Right kidney (tissue), 9 donors: ENCODE results near the gene ATG4A.

Experiments used
- DNase-seq: peaks from one replicate; pipeline ENCODE4 v3.0.0-alpha.2; 2016
- long read RNA-seq, 8 donors: transcript quantifications; one replicate each; lab custom pipeline, GENCODE V29; 2026

ATG4A gene
- long read RNA-seq, donor 1, transcript ATG4A-203 (13 exons, 2,315 nt), result major isoform, 5 of 5 reads
- long read RNA-seq, donor 1, partial matches to known transcripts, result 0 of 5 reads
- long read RNA-seq, donor 1, other reads (novel, unspliced or antisense), result 0 of 5 reads
- long read RNA-seq, donor 2, partial matches to known transcripts, result 0 of 1 reads
- long read RNA-seq, donor 2, other reads (novel, unspliced or antisense), result 0 of 1 reads
- long read RNA-seq, donor 3, partial matches to known transcripts, result 0 of 1 reads
- long read RNA-seq, donor 3, other reads (novel, unspliced or antisense), result 0 of 1 reads
- long read RNA-seq, donor 4, result 0 reads
- long read RNA-seq, donor 5, partial matches to known transcripts, result 0 of 1 reads
- long read RNA-seq, donor 5, other reads (novel, unspliced or antisense), result 0 of 1 reads
- long read RNA-seq, donor 6, result 0 reads
- long read RNA-seq, donor 7, partial matches to known transcripts, result 0 of 1 reads
- long read RNA-seq, donor 7, other reads (novel, unspliced or antisense), result 0 of 1 reads
- long read RNA-seq, donor 8, partial matches to known transcripts, result 0 of 2 reads
- long read RNA-seq, donor 8, other reads (novel, unspliced or antisense), result 0 of 2 reads

DNA sequence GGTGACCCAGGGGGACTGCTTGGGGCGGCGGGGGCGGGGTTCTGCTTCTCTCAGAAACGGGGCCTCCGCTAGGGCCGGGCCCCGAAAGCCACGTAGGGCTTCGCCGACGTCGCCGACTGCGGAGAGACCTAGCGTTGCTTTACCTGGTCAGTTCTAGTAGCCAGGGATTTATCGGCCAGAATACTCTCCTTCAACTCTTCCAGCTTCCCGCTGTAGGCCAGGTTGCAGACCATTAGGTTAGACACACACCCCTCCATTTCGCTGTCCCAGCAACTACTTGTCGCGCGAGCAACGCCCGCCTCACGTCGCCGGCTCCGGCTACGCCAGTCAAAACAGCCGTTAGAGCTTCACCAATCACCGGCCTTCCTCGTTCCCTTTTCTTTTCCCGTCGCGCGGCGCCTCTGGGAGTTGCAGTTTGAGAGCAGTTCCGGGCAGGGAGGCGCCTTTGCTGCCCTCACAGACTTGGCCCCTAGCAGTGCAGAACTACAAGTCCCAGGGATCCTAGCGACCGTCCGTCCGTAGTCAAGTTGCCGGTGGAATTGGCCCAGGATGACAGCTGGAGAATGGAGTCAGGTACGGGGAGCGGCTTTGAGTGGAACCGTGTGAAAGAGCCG lies at the start of gene ATG4A, which contains the start of gene PSMD10:
Gene ATG4A, plus strand, starts transcription at position 515 of the 614 bp plus-strand sequence. Its CDS starts 49 bp downstream, at position 564.
Gene PSMD10, minus strand, starts transcription at position 279 of the 614 bp plus-strand sequence. Its CDS starts 22 bp downstream, at position 257.
- peak; percentile 85 for DNase-seq

DNA sequence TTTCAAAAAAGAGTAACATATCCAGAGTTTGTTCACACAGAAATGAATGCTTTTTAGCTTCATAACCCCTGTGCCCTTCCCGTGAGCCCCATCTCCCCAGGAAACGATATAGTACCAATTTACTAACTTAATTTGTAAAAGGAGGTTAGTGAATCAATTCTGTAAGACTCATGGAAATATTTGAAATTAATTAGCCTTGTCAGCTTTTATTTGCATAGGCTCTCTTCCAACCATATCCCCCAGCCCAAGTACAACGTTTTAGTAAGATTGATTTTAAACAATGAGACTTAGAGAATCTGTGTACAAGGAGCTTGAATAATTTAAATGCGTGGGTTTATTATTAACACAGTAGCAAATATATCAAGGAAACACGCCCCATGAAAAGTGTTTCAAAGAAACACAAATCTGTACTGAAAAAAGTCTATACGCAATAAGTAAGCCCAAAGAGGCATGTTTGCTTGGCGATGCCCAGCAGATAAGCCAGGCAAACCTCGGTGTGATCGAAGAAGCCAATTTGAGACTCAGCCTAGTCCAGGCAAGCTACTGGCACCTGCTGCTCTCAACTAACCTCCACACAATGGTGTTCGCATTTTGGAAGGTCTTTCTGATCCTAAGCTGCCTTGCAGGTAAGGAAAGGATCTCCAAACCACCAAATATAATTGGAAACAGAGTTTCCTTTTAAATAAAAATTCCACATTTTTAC lies 46.9 kb upstream of the ATG4A start, which contains the start of gene VSIG1:
Gene VSIG1, plus strand, starts transcription at position 512 of the 703 bp plus-strand sequence. Its CDS starts 66 bp downstream, at position 578.
- DNase-seq, result no peak

DNA sequence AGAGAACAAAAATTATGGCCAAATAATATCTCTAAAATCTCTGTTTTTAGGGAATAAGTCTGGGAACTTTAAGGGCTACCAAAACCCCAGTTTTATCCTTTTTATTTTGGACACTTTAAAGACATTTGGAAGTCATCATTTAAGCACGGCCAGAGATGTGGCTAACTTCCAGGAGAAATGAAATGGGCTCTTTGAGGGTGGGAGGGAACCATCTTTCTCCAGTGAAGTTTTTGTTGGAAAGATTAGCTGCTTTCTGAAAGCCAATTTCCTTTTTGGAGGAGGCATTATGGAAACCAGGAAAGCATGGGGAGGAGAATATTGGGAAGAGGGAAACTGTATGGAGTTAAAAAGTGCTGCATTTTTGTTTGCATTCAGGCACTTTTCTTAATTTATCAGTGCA lies 41.9 kb upstream of the ATG4A start:
- DNase-seq, result no peak

DNA sequence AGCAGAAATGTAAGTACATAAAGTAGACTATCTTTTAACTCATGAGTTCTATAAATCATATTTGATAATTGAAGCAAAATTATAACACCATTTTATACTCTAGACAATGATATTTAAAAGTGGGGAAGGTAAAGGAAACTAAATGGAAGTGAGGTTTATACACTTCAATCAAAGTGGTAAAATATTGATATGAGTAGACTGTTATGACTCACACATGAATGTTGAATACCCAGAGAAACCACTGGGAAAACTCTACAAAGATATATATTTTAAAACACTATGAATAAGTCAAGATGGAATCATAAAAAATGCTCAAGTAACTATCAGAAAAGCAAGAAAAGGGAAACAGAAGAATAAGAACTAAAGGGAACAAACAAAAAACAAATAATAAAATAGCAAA lies 38.4 kb upstream of the ATG4A start:
- no peak for DNase-seq

DNA sequence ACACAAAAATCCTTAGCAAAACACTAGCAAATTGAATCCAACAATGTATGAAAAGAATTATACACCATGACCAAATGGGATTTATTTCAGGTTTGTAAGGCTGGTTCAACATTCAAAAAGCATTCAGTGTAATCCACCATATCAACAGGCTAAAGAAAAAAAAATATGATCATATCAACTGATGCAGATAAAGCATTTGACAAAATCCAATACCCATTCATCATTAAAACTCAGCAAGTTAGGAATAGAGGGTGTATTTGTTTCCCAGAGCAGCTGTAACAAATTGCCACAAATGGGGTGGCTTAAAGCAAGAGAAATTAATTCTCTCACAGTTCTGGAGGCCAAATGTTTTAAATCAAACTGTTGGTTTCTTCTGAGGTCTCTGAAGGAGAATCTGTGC lies 36.0 kb upstream of the ATG4A start:
- no peak for DNase-seq

- no peak for DNase-seq
These were observed 31.8 kb upstream of the ATG4A start for GRCh38 chrX:108059801-108060200.

DNA sequence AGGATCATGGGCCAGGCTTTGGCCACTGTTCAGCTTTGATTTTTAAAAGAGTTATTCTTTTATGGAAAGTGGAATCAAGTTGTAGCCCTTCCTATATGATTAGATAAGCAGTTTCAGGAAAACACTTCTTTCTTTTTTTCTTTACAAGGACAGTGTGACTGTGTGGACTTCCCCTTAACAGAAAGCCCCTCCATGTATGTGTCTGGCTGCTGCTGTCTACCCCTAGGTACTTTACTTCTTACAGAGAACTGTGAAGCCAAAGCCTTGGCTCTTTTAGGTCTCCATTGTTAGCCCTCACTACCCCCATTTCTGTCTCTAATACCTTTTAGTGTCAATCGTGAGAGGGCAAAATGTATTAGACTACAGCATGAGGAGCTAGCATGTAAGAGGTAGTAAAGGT lies 27.6 kb upstream of the ATG4A start:
- no peak for DNase-seq

- no peak for DNase-seq
These were observed 27.0 kb upstream of the ATG4A start for GRCh38 chrX:108064613-108065012.

DNA sequence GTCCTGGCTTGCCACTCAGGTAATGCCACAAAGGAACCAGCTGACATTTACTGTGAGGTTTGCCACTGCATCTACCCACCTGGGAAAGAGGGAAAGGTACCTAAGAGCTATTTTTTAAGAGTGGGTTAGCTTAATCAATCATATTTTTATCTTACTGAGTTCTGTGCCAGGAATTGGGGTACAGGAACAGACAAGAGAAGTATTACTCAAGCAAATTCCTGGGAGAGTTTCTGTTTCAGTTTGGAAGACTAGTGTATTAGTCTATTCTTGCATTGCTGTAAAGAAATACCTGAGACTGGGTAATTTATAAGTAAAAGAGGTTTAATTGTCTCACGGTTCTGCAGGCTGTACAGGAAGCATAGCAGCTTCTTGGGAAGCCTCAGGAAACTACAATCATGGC lies 23.5 kb upstream of the ATG4A start:
- no peak for DNase-seq

- DNase-seq, result no peak
These were observed 20.7 kb upstream of the ATG4A start for GRCh38 chrX:108070891-108071290.

DNA sequence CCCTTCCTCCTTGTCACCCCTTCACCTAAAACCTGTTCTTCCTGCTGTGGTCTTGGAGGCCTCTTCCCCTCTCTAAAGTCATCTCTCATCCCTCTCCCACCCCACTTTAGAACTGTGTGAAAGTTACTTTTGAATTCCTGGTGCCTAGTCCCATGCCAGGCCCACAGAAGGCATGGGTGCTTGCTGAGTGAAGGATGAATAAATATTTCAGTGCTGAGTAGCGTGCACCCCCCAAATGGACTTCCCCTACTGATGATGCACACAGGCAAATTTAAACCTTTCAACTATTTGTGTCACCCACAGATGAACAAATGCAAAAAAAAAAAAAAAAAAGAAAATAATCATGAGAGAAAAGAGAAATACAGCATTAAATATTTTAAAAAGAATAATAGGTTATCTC lies 20.0 kb upstream of the ATG4A start:
- no peak for DNase-seq

- DNase-seq, result no peak
These were observed 18.8 kb upstream of the ATG4A start for GRCh38 chrX:108072746-108073145.

GRCh38 chrX:108081110-108081509 lies 10.5 kb upstream of the ATG4A start:
- DNase-seq, result no peak

- no peak for DNase-seq
These were observed 3.8 kb upstream of the ATG4A start for GRCh38 chrX:108087792-108088191.

DNA sequence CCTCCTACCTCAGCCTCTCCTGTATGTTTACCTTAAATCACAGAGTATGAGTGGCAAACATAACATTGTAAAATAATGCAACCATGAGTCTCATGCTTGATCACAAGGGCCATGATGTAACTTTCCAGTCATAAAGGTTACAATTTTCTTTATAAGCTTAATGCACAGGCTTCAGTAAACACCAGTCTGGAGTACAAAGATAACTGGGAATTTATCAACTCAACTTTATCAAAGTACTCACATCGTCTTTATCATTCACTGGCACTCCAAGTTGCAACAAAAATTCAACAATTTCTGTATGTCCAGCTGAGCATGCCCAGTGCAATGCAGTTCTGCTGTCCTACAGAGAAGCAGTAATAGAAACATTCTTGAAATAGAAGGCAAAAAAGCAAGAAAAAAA lies 3.1 kb upstream of the ATG4A start:
- no peak for DNase-seq

GRCh38 chrX:108090491-108091263 lies 901 bp upstream of the ATG4A start:
- peak; percentile 43 for DNase-seq

GRCh38 chrX:108091878-108092291 lies 307 bp downstream of the ATG4A start:
- no peak for DNase-seq

DNA sequence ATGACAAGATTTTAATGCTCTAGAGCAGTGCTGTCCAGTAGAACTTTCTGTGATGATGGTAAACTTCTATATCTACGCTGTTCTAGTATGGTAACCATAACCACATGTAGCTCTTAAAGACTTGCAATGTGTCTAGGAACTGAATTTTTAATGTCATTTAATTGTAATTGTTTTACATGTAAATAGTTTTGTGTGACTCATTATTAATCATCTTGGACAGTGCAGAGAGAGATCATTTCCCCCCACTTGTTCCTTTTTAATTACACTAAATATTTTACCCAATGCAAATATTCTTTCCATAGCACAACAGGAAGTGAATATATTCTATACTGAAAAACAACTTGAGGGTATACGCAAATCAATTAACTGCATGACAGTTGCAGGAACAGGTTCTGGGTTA lies 5.8 kb downstream of the ATG4A start:
- DNase-seq, result no peak

GRCh38 chrX:108105473-108105872 lies 13.9 kb downstream of the ATG4A start:
- DNase-seq, result no peak

- DNase-seq, result no peak
These were observed 23.0 kb downstream of the ATG4A start for GRCh38 chrX:108114541-108114940.

GRCh38 chrX:108117988-108118387 lies 26.4 kb downstream of the ATG4A start:
- DNase-seq, result no peak

GRCh38 chrX:108121291-108121690 lies 29.7 kb downstream of the ATG4A start:
- no peak for DNase-seq
